HCT116 (cell line): ENCODE measurements around the gene COQ8B. TPM values are rescaled to one million over a fixed set of nuclear protein-coding genes. Genes with fewer than 3 reads are reported as not detected.

Experiments used
- ATAC-seq: fragments of 200-7000 bp; cut with Tn5 transposase; 2 replicates; pipeline ENCODE4 v1.9.1; 2020; ENCODE audit warnings: mild to moderate bottlenecking, moderate library complexity
- BruUV-seq: library from RNA; stranded (reverse); fragments of 400-500 nt; replicated peaks from 2 replicates; lab custom pipeline; 2021; lab: Mats Ljungman, UMichigan
- CTCF ChIA-PET: fragments of 300-600 bp; sonication (Branson Sonifier 250); formaldehyde crosslinking; loops from one replicate; lab custom pipeline; 2021; ENCODE audit warnings: antibody characterized with exemption; lab: Charles Lee
- POLR2A ChIA-PET: fragments of 300-600, 350-600 bp; sonication (Branson Sonifier 250); formaldehyde crosslinking; loops from one replicate; lab custom pipeline; 2021; ENCODE audit warnings: antibody characterized with exemption; lab: Charles Lee
- RAD21 ChIA-PET, 2 experiments: fragments of 300-600 bp; sonication (Branson Sonifier 250); formaldehyde crosslinking; loops; one replicate each; lab custom pipeline; 2023; ENCODE audit warnings: low total read pairs in 2 of 2; ENCODE audit not compliant: uncharacterized antibody in 2 of 2, unreplicated experiment in 2 of 2, low non-redundant PET in 1 of 2; lab: Charles Lee
- DNase-seq: peaks from one replicate; pipeline ENCODE4 v3.0.0-alpha.2; 2010; ENCODE audit warnings: low read depth, low spot score
- H2AFZ ChIP-seq: fragments of 200-600 bp; shearing (Covaris generic), sonication (generic); 2 replicates; pipeline ENCODE4 v1.6.1; 2017; ENCODE audit warnings: low read depth, mixed run types, mixed read lengths, antibody characterized with exemption, low read length; ENCODE audit not compliant: poor library complexity, severe bottlenecking
- H3K27ac ChIP-seq: 2 replicates; pipeline ENCODE4 v1.5.1; 2012; ENCODE audit warnings: low read depth, low read length
- H3K27me3 ChIP-seq: fragments of 200-600 bp; sonication (generic); 2 replicates; pipeline ENCODE4 v1.6.1; 2016; ENCODE audit warnings: mixed run types, low read length, mixed read lengths; ENCODE audit not compliant: insufficient read depth
- H3K36me3 ChIP-seq, 2 experiments: fragments of 200-500 bp in 1 of 2; fragments of 200-600 bp in 1 of 2; sonication (Bioruptor generic) in 1 of 2; sonication (generic) in 1 of 2; 2 replicates each; pipeline versions ENCODE4 v1.5.1 to v1.6.1; 2014 to 2016; ENCODE audit warnings: low read length in 2 of 2, inconsistent platforms in 1 of 2, mixed read lengths in 1 of 2, mixed run types in 1 of 2; ENCODE audit not compliant: insufficient read depth in 2 of 2, control insufficient read depth in 1 of 2
- H3K4me1 ChIP-seq, 2 experiments: fragments of 200-600 bp in 1 of 2; sonication (generic) in 1 of 2; 2 replicates each; pipeline versions ENCODE4 v1.5.1 to v1.6.1; 2012 to 2017; ENCODE audit warnings: low read length in 2 of 2, inconsistent platforms in 1 of 2, mild to moderate bottlenecking in 1 of 2, mixed read lengths in 1 of 2, mixed run types in 1 of 2, moderate library complexity in 1 of 2; ENCODE audit not compliant: insufficient read depth in 2 of 2, control insufficient read depth in 1 of 2
- H3K4me2 ChIP-seq: fragments of 200-600 bp; sonication (generic); 2 replicates; pipeline ENCODE4 v1.6.1; 2017; ENCODE audit warnings: mixed run types, low read length, mixed read lengths
- H3K4me3 ChIP-seq, 2 experiments: fragments of 200-600 bp in 1 of 2; sonication (generic) in 1 of 2; replicated peaks in 1 of 2; 2 replicates each; pipeline ENCODE4 v1.5.1; 2011 to 2016; ENCODE audit warnings: low read length in 2 of 2, control low read depth in 1 of 2, low read depth in 1 of 2, mild to moderate bottlenecking in 1 of 2, mixed read lengths in 1 of 2, mixed run types in 1 of 2
- H3K79me2 ChIP-seq: fragments of 200-600 bp; sonication (generic); 2 replicates; pipeline ENCODE4 v1.6.1; 2017; ENCODE audit warnings: mild to moderate bottlenecking, mixed run types, low read length, moderate library complexity, mixed read lengths; ENCODE audit not compliant: insufficient read depth
- H3K9ac ChIP-seq: fragments of 200-600 bp; sonication (generic); 2 replicates; pipeline ENCODE4 v1.6.1; 2016; ENCODE audit warnings: low read length, mixed read lengths
- H3K9me2 ChIP-seq: fragments of 200-600 bp; sonication (generic), shearing (Covaris generic); 2 replicates; pipeline ENCODE4 v1.6.1; 2017; ENCODE audit warnings: mixed run types, mild to moderate bottlenecking, moderate library complexity; ENCODE audit not compliant: insufficient read depth
- H3K9me3 ChIP-seq, 2 experiments: fragments of 200-500 bp in 1 of 2; fragments of 200-600 bp in 1 of 2; sonication (Bioruptor generic) in 1 of 2; sonication (generic) in 1 of 2; 2 replicates each; pipeline ENCODE4 v1.6.1; 2014 to 2017; ENCODE audit warnings: low read length in 2 of 2, mixed read lengths in 2 of 2, inconsistent platforms in 1 of 2, low read depth in 1 of 2, mild to moderate bottlenecking in 1 of 2, mixed run types in 1 of 2, moderate library complexity in 1 of 2; ENCODE audit not compliant: control insufficient read depth in 1 of 2, insufficient read depth in 1 of 2
- H4K20me1 ChIP-seq: fragments of 200-600 bp; sonication (generic), shearing (Covaris generic); 2 replicates; pipeline ENCODE4 v1.6.1; 2017; ENCODE audit warnings: mixed run types, mild to moderate bottlenecking, moderate library complexity; ENCODE audit not compliant: insufficient read depth
- ATF3 ChIP-seq: IDR thresholded peaks from 2 replicates; pipeline ENCODE4 v1.6.1; 2012
- CBX3 ChIP-seq: IDR thresholded peaks from 2 replicates; pipeline ENCODE4 v1.6.1; 2012; ENCODE audit warnings: low read depth
- CTCF ChIP-seq, 3 experiments: fragments of 200-600 bp in 1 of 3; sonication (generic) in 1 of 3; IDR thresholded peaks in 2 of 3; conservative IDR thresholded peaks in 1 of 3; 2 replicates each; pipeline ENCODE4 v1.5.1; 2012 to 2017; ENCODE audit warnings: low read depth in 2 of 3, low read length in 2 of 3, antibody characterized with exemption in 1 of 3, borderline replicate concordance in 1 of 3, control low read depth in 1 of 3, mild to moderate bottlenecking in 1 of 3, mixed read lengths in 1 of 3, mixed run types in 1 of 3, moderate library complexity in 1 of 3; ENCODE audit not compliant: insufficient read depth in 1 of 3
- EZH2 ChIP-seq: fragments of 200-600 bp; sonication (generic); IDR thresholded peaks from 2 replicates; pipeline ENCODE4 v1.6.1; 2017; ENCODE audit warnings: antibody characterized with exemption, mixed run types
- EZH2phosphoT487 ChIP-seq: fragments of 200-600 bp; IDR thresholded peaks from 2 replicates; pipeline ENCODE4 v1.6.1; 2018; ENCODE audit warnings: antibody characterized with exemption, borderline replicate concordance
- FOSL1 ChIP-seq: IDR thresholded peaks from 2 replicates; pipeline ENCODE4 v1.6.1; 2012; ENCODE audit warnings: low read depth
- JUND ChIP-seq: IDR thresholded peaks from 2 replicates; pipeline ENCODE4 v1.6.1; 2012
- MAX ChIP-seq: IDR thresholded peaks from 2 replicates; pipeline ENCODE4 v1.6.1; 2012
- POLR2A ChIP-seq: IDR thresholded peaks from 2 replicates; pipeline ENCODE4 v1.7.0; 2011; ENCODE audit warnings: borderline replicate concordance; ENCODE audit not compliant: insufficient read depth, insufficient read length; ENCODE audit errors: extremely low read depth
- POLR2AphosphoS5 ChIP-seq: IDR thresholded peaks from 2 replicates; pipeline ENCODE4 v1.6.1; 2011; ENCODE audit warnings: mild to moderate bottlenecking, low read depth, low read length, moderate library complexity
- RAD21 ChIP-seq: IDR thresholded peaks from 2 replicates; pipeline ENCODE4 v1.6.1; 2012; ENCODE audit warnings: low read depth, mild to moderate bottlenecking
- REST ChIP-seq: IDR thresholded peaks from 2 replicates; pipeline ENCODE4 v1.6.1; 2012; ENCODE audit warnings: low read depth
- YY1 ChIP-seq: IDR thresholded peaks from 2 replicates; pipeline ENCODE4 v1.6.1; 2011; ENCODE audit warnings: low read length, low read depth, moderate library complexity, mild to moderate bottlenecking; ENCODE audit not compliant: insufficient replicate concordance; ENCODE audit errors: extremely low read depth
- ZNF274 ChIP-seq: fragments of 200-500 bp; sonication (Bioruptor generic); IDR thresholded peaks from 2 replicates; pipeline ENCODE4 v1.6.1; 2014; ENCODE audit warnings: mild to moderate bottlenecking, low read depth, low read length, inconsistent platforms
- intact Hi-C: fragments of 100-400 bp; cut with micrococcal nuclease; formaldehyde crosslinking; loops from 2 replicates; pipeline ENCODE4 v1.10.0; 2022
- total RNA-seq: library from RNA; stranded (reverse); gene quantifications from one replicate; pipeline ENCODE4 v1.2.1, GENCODE V29; 2021; ENCODE audit not compliant: unreplicated experiment

COQ8B gene
- total RNA-seq, 1 experiment from 2014 or later, result 47.1 TPM

DNA sequence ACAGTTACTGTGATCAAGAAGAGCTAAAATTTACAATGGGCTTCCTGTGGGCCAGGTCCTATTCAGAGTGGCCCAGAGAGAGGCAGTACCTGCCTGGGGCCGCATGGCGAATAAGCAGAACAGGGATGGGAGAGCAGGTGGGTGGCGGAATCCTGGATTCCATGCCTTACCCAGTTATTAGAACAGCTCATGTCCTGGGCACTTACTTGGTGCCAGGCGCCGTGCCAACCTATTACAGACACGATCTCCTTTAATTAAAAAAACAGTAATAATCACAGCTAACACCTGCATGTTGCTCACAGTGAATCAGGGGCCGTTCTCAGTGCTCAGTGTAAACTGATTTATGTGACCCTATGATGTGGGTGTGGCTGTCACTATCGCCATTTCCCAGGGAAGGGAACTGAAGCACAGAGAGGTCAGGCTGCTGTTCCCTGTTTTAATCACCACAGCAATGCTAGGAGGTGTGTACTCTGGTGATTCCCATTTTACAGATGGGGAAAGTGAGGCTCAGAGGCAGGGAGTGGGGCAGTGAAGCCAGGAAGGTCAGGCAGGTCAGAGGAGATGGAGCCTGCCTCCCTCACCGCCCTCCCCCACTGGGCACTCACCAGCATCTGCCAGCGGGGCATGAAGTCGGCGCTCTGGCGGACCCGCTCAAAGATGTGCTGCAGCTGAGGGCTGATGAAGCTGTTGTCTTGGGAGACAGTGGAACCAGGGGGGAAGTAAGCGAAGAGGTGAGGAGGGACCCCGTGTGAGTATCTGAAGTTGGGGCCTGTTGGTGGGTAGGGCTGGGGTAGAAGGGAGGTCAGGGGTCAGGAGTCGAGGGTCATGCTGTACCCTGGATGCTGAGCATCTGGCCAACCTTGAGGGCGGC lies 12.0 kb downstream of the COQ8B start:
- Histone ChIP-seq H2AFZ (no peak overlapping the region), H3K4me3 (no peak overlapping the region), H3K27me3 (no peaks in the 10 kb centered on the region), H3K36me3 (peaks cover 18 to 24% of the 10 kb centered on the region in 2 experiments), H3K79me2 (no peaks in the 10 kb centered on the region), H4K20me1 (no peaks in the 10 kb centered on the region), H3K4me1 (no peaks in the 10 kb centered on the region), H3K4me2 (no peak overlapping the region), H3K9me2 (no peaks in the 10 kb centered on the region), H3K9me3 (no peaks in the 10 kb centered on the region), H3K27ac (no peak overlapping the region), H3K9ac (no peak overlapping the region)
- CTCF ChIA-PET, result no interaction called here
- ATAC-seq (no peak), DNase-seq (no peak)
- intact Hi-C loops, result no loop called here
- POLR2A ChIA-PET, result no interaction called here
- BruUV-seq, result no TSS peak
- no peak for TF ChIP-seq CBX3
- TF ChIP-seq REST, result no peak
- no peak for TF ChIP-seq YY1
- no peak for TF ChIP-seq RAD21
- TF ChIP-seq EZH2phosphoT487, result no peak
- no peak for TF ChIP-seq POLR2A
- no peak for TF ChIP-seq EZH2
- no peak for TF ChIP-seq CTCF (IDR thresholded peaks at IDR 0.05 in 2 of 3, conservative IDR thresholded peaks at IDR 0.05 in 1 of 3; ENCODE audit: borderline replicate concordance in 1 of 3, insufficient read depth in 1 of 3, low read depth in 2 of 3, low read length in 2 of 3)
- TF ChIP-seq FOSL1, result no peak
- no peak for TF ChIP-seq MAX
- no peak for TF ChIP-seq ATF3
- no peak for TF ChIP-seq JUND
- no peak for TF ChIP-seq ZNF274
- TF ChIP-seq POLR2AphosphoS5, result no peak
- RAD21 ChIA-PET, result no interaction called here
